ENCODE results near the gene PPP1R11. TPM values are rescaled to one million over a fixed set of nuclear protein-coding genes. Genes with fewer than 3 reads are reported as not detected.

The PPP1R11 gene
- total and polyA plus RNA-seq, 2 of the 13 experiments (the other 11 are each of a cell fraction or from before 2014, with no cell fraction given) = 32.1 to 58.9 TPM

GRCh38 chr6:30075790-30076732, 9.1 kb downstream of the PPP1R11 start (continued):
- TF ChIP-seq, protein P1, sequence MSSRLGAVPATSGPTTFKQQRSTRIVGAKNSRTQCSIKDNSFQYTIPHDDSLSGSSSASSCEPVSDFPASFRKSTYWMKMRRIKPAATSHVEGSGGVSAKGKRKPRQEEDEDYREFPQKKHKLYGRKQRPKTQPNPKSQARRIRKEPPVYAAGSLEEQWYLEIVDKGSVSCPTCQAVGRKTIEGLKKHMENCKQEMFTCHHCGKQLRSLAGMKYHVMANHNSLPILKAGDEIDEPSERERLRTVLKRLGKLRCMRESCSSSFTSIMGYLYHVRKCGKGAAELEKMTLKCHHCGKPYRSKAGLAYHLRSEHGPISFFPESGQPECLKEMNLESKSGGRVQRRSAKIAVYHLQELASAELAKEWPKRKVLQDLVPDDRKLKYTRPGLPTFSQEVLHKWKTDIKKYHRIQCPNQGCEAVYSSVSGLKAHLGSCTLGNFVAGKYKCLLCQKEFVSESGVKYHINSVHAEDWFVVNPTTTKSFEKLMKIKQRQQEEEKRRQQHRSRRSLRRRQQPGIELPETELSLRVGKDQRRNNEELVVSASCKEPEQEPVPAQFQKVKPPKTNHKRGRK (CRISPR knock-in tag; IDR thresholded peaks at IDR 0.05) = no peak
- TF ChIP-seq, protein P2, sequence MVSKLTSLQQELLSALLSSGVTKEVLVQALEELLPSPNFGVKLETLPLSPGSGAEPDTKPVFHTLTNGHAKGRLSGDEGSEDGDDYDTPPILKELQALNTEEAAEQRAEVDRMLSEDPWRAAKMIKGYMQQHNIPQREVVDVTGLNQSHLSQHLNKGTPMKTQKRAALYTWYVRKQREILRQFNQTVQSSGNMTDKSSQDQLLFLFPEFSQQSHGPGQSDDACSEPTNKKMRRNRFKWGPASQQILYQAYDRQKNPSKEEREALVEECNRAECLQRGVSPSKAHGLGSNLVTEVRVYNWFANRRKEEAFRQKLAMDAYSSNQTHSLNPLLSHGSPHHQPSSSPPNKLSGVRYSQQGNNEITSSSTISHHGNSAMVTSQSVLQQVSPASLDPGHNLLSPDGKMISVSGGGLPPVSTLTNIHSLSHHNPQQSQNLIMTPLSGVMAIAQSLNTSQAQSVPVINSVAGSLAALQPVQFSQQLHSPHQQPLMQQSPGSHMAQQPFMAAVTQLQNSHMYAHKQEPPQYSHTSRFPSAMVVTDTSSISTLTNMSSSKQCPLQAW (CRISPR knock-in tag; IDR thresholded peaks at IDR 0.05) = 0 out of 2 replicates have a peak, but pooled peaks have one; percentile 25
- TF ChIP-seq FOSL1 (CRISPR knock-in tag; IDR thresholded peaks at IDR 0.05; ENCODE audit: borderline replicate concordance) = no peak
- TF ChIP-seq ZNF576 (CRISPR knock-in tag; IDR thresholded peaks at IDR 0.05) = no peak
- TF ChIP-seq, protein P3, sequence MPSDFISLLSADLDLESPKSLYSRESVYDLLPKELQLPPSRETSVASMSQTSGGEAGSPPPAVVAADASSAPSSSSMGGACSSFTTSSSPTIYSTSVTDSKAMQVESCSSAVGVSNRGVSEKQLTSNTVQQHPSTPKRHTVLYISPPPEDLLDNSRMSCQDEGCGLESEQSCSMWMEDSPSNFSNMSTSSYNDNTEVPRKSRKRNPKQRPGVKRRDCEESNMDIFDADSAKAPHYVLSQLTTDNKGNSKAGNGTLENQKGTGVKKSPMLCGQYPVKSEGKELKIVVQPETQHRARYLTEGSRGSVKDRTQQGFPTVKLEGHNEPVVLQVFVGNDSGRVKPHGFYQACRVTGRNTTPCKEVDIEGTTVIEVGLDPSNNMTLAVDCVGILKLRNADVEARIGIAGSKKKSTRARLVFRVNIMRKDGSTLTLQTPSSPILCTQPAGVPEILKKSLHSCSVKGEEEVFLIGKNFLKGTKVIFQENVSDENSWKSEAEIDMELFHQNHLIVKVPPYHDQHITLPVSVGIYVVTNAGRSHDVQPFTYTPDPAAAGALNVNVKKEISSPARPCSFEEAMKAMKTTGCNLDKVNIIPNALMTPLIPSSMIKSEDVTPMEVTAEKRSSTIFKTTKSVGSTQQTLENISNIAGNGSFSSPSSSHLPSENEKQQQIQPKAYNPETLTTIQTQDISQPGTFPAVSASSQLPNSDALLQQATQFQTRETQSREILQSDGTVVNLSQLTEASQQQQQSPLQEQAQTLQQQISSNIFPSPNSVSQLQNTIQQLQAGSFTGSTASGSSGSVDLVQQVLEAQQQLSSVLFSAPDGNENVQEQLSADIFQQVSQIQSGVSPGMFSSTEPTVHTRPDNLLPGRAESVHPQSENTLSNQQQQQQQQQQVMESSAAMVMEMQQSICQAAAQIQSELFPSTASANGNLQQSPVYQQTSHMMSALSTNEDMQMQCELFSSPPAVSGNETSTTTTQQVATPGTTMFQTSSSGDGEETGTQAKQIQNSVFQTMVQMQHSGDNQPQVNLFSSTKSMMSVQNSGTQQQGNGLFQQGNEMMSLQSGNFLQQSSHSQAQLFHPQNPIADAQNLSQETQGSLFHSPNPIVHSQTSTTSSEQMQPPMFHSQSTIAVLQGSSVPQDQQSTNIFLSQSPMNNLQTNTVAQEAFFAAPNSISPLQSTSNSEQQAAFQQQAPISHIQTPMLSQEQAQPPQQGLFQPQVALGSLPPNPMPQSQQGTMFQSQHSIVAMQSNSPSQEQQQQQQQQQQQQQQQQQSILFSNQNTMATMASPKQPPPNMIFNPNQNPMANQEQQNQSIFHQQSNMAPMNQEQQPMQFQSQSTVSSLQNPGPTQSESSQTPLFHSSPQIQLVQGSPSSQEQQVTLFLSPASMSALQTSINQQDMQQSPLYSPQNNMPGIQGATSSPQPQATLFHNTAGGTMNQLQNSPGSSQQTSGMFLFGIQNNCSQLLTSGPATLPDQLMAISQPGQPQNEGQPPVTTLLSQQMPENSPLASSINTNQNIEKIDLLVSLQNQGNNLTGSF (CRISPR knock-in tag; IDR thresholded peaks at IDR 0.05) = no peak
- TF ChIP-seq NPAS2 (CRISPR knock-in tag; IDR thresholded peaks at IDR 0.05; ENCODE audit: borderline replicate concordance) = no peak
- TF ChIP-seq ZNF577 (CRISPR knock-in tag; IDR thresholded peaks at IDR 0.05; ENCODE audit: borderline replicate concordance, low read depth) = no peak
- peak; percentile 22; the same call in 1 of the 2 replicates for TF ChIP-seq KLF11 (CRISPR knock-in tag; IDR thresholded peaks at IDR 0.05)
- no peak for TF ChIP-seq NONO (IDR thresholded peaks at IDR 0.05)
- TF ChIP-seq NONO (CRISPR knock-in tag; conservative IDR thresholded peaks at IDR 0.05) = no peak
- TF ChIP-seq HOXA3 (CRISPR knock-in tag; IDR thresholded peaks at IDR 0.05) = peak; percentile 23; the same call in 1 of the 2 replicates
- no peak for TF ChIP-seq MAFF (IDR thresholded peaks at IDR 0.05; ENCODE audit: low read depth, low read length)
- TF ChIP-seq KDM5A (IDR thresholded peaks at IDR 0.05; ENCODE audit: borderline replicate concordance, low read length) = no peak
- no peak for TF ChIP-seq ZFAT (CRISPR knock-in tag; conservative IDR thresholded peaks at IDR 0.05)
- no peak for TF ChIP-seq BRF2 (CRISPR knock-in tag; IDR thresholded peaks at IDR 0.05)
- TF ChIP-seq ZEB1 (IDR thresholded peaks at IDR 0.05; ENCODE audit: insufficient replicate concordance, low read depth) = peak; percentile 84
- TF ChIP-seq ZNF441 (CRISPR knock-in tag; IDR thresholded peaks at IDR 0.05; ENCODE audit: borderline replicate concordance) = no peak
- 0 out of 2 replicates have a peak, but pooled peaks have one; percentile 50 for TF ChIP-seq GFI1 (CRISPR knock-in tag; IDR thresholded peaks at IDR 0.05; ENCODE audit: borderline replicate concordance)
- TF ChIP-seq NFRKB (IDR thresholded peaks at IDR 0.05) = no peak
